ENCODE data around the gene ZNF710.

DNA sequence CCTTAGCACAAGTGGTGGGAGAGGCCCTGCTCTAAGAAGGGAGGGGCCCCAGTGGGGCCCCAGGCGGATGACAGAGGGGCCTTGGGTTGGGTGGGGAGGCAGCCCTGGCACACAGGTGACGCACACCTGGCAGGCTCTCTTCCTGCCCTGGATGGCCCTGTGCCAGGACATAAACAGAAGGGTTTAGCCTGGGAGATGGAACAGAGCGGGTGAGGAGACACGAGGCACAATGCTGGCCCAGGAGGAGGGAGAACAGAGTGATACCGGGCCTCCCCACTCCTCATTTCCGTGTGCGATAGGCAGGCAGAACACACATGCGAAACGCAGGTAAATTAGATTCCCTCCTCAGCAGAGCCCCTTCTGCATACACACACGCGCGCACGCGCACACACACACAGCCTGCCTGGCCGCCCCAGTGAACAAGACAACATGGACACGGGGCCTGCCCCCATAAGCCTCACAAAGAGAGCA is 61.4 kb downstream of the ZNF710 start:
- TF ChIP-seq, protein P1, sequence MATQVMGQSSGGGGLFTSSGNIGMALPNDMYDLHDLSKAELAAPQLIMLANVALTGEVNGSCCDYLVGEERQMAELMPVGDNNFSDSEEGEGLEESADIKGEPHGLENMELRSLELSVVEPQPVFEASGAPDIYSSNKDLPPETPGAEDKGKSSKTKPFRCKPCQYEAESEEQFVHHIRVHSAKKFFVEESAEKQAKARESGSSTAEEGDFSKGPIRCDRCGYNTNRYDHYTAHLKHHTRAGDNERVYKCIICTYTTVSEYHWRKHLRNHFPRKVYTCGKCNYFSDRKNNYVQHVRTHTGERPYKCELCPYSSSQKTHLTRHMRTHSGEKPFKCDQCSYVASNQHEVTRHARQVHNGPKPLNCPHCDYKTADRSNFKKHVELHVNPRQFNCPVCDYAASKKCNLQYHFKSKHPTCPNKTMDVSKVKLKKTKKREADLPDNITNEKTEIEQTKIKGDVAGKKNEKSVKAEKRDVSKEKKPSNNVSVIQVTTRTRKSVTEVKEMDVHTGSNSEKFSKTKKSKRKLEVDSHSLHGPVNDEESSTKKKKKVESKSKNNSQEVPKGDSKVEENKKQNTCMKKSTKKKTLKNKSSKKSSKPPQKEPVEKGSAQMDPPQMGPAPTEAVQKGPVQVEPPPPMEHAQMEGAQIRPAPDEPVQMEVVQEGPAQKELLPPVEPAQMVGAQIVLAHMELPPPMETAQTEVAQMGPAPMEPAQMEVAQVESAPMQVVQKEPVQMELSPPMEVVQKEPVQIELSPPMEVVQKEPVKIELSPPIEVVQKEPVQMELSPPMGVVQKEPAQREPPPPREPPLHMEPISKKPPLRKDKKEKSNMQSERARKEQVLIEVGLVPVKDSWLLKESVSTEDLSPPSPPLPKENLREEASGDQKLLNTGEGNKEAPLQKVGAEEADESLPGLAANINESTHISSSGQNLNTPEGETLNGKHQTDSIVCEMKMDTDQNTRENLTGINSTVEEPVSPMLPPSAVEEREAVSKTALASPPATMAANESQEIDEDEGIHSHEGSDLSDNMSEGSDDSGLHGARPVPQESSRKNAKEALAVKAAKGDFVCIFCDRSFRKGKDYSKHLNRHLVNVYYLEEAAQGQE (IDR thresholded peaks at IDR 0.05; ENCODE audit: low read depth) = no peak
- TF ChIP-seq EP300 (IDR thresholded peaks at IDR 0.05; ENCODE audit: borderline replicate concordance) (no peak), YY1 (IDR thresholded peaks at IDR 0.05; ENCODE audit: low read depth) (no peak), TEAD4 (IDR thresholded peaks at IDR 0.05) (no peak)
